ENCODE results near the gene FRMD4B.

FRMD4B gene

DNA sequence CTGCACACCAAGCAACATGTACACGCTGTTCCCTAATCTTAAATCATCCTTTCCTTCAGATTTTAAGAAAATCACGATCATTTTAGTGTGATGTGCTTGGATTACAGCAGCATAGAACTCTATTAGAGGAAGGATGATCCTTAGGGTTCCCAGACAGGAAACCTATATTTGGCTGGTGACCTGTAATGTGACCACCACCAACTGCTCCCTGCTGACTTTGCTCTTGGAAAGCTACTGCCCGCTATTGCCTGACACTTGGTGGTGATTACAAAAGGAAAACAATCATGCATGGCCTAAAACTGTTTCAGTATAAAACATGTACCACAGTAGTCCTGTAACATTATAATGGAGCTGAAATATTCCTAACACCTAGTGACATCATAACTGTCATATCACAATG lies 236.3 kb downstream of the FRMD4B start:
- Histone ChIP-seq H3K4me1 (peaks cover 0 to 10% (median 9%) of the 10 kb centered on the region in 10 experiments; a peak in 16 of 20 replicates), H3K9ac (no peak overlapping the region), H3K4me2 (no peak overlapping the region), H4K20me1 (no peaks in the 10 kb centered on the region), H3K9me3 (replicated peaks in 1 of 11) (no peaks in the 10 kb centered on the region), H3K4me3 (no peak overlapping the region), H3K36me3 (no peaks in the 10 kb centered on the region), H3K27ac (no peak overlapping the region), H3K27me3 (no peaks in the 10 kb centered on the region)
- TF ChIP-seq Cebpa-rat (IDR thresholded peaks at IDR 0.05) = no peak

DNA sequence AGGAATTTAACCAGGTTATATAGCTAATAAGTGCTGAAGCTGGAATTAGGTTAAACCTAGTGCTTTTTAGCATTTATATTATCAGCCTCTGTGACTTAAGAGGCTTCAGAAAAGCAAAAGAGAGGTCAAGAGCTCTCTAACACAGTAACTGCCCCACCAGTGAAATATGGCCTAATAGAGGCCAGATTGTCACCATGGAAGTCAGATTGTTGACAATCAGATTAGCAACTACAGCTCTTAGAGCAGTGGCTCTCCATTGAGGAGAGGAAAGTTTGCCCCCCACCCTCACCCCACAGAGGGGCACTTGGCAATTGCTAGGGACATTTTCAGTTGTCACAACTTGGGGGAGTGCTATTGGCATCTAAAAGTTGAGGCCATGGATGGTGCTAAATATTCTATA lies 240.2 kb downstream of the FRMD4B start:
- H3K4me2 ChIP-seq = no peak overlapping the region
- H3K4me1 ChIP-seq = peaks cover 0 to 12% (median 11%) of the 10 kb centered on the region in 10 experiments; a peak in 16 of 20 replicates
- no peaks in the 10 kb centered on the region for H3K36me3 ChIP-seq
- no peak overlapping the region for H3K4me3 ChIP-seq
- no peaks in the 10 kb centered on the region for H3K9me3 ChIP-seq (replicated peaks in 1 of 11)
- H3K27me3 ChIP-seq = no peaks in the 10 kb centered on the region
- H3K27ac ChIP-seq = no peak overlapping the region
- H3K9ac ChIP-seq = no peak overlapping the region
- H4K20me1 ChIP-seq = no peaks in the 10 kb centered on the region
- no peak for TF ChIP-seq Cebpa-rat (IDR thresholded peaks at IDR 0.05)

DNA sequence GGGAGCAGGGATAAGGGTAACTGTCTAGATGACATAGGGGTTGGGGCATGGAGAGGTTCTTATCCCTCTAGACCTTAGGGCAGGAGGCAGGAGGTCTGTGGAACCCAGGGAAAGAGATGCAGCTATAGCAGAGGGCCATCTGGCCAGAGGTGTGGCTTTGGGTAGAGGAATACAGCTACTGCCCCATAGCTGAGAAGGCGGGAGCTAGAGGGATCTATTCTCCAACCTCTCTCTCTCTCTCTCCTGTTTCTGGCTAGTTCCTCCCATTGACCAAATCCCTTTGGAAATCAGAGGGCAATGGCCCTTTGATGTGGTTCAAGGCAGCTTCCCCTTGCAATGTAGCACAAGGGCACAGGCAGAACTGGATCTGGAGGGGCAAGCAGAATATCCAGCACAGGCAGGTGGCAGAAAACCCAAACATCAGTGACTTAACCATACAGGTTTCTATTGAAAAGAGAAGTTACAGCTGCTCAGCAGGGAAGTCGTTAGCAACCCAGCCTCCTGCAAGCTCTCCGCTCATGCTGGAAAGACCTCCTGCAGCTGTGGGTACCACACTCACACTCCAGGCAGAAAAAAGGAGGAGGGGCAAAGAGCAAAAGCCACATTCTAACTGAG lies 241.2 kb downstream of the FRMD4B start:
- no peaks in the 10 kb centered on the region for H3K27me3 ChIP-seq
- no peaks in the 10 kb centered on the region for H3K9me3 ChIP-seq (replicated peaks in 1 of 11)
- peak overlapping the region in 9 of 11 experiments; percentile 2 to 40 (median 18); a peak in 8 of 22 replicates for H3K4me2 ChIP-seq
- H3K4me1 ChIP-seq = peaks cover 0 to 17% (median 12%) of the 10 kb centered on the region in 10 experiments; a peak in 16 of 20 replicates
- H4K20me1 ChIP-seq = no peaks in the 10 kb centered on the region
- H3K27ac ChIP-seq = no peak overlapping the region
- no peak overlapping the region for H3K4me3 ChIP-seq
- no peak overlapping the region for H3K9ac ChIP-seq
- TF ChIP-seq Cebpa-rat (IDR thresholded peaks at IDR 0.05) = no peak
- no peaks in the 10 kb centered on the region for H3K36me3 ChIP-seq

DNA sequence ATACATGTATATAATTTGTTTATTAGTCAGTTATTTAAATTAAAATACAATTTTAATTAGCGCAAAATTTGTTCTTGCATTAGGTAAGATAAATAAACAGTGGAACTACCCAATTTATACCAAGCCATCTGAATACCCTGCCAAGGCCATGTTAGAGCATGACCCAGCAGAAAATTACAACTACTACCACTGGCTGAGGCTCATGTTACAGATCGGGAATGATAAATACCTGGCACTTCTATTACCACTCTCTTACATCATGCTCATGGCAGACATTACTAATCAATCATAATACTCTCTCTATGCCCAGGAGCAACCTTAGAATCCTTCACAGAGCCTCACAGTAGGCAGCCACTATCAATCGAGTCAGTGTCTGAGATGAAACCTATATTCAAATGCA lies 242.3 kb downstream of the FRMD4B start:
- Histone ChIP-seq H3K27ac (no peak overlapping the region), H4K20me1 (no peaks in the 10 kb centered on the region), H3K9me3 (replicated peaks in 1 of 11) (no peaks in the 10 kb centered on the region), H3K4me2 (no peak overlapping the region), H3K27me3 (no peaks in the 10 kb centered on the region), H3K4me1 (peaks cover 0 to 17% (median 12%) of the 10 kb centered on the region in 10 experiments; a peak in 16 of 20 replicates), H3K9ac (no peak overlapping the region), H3K36me3 (no peaks in the 10 kb centered on the region), H3K4me3 (no peak overlapping the region)
- no peak for TF ChIP-seq Cebpa-rat (IDR thresholded peaks at IDR 0.05)

GRCh38 chr3:69142797-69143454 lies 243.0 kb downstream of the FRMD4B start:
- Histone ChIP-seq H3K4me2 (no peak overlapping the region), H3K4me1 (peaks cover 0 to 17% (median 12%) of the 10 kb centered on the region in 10 experiments; a peak in 16 of 20 replicates), H4K20me1 (no peaks in the 10 kb centered on the region), H3K9me3 (replicated peaks in 1 of 11) (no peaks in the 10 kb centered on the region), H3K4me3 (no peak overlapping the region), H3K36me3 (no peaks in the 10 kb centered on the region), H3K27ac (no peak overlapping the region), H3K9ac (no peak overlapping the region), H3K27me3 (no peaks in the 10 kb centered on the region)
- TF ChIP-seq Cebpa-rat (IDR thresholded peaks at IDR 0.05) = no peak

- H3K4me3 ChIP-seq = no peak overlapping the region
- no peak overlapping the region for H3K9ac ChIP-seq
- no peaks in the 10 kb centered on the region for H3K36me3 ChIP-seq
- no peak overlapping the region for H3K4me2 ChIP-seq
- no peak overlapping the region for H3K27ac ChIP-seq
- no peak for TF ChIP-seq Cebpa-rat (IDR thresholded peaks at IDR 0.05)
- no peaks in the 10 kb centered on the region for H3K9me3 ChIP-seq (replicated peaks in 1 of 11)
- no peaks in the 10 kb centered on the region for H4K20me1 ChIP-seq
- H3K4me1 ChIP-seq = peaks cover 0 to 17% (median 12%) of the 10 kb centered on the region in 10 experiments; a peak in 16 of 20 replicates
- no peaks in the 10 kb centered on the region for H3K27me3 ChIP-seq
Observed at GRCh38 chr3:69142090-69142489, 243.8 kb downstream of the FRMD4B start.

GRCh38 chr3:69141313-69141712 lies 244.6 kb downstream of the FRMD4B start:
- H3K4me1 ChIP-seq = peaks cover 0 to 17% (median 12%) of the 10 kb centered on the region in 10 experiments; a peak in 16 of 20 replicates
- H3K9ac ChIP-seq = no peak overlapping the region
- H3K27ac ChIP-seq = no peak overlapping the region
- no peak overlapping the region for H3K4me3 ChIP-seq
- TF ChIP-seq Cebpa-rat (IDR thresholded peaks at IDR 0.05) = no peak
- no peaks in the 10 kb centered on the region for H3K36me3 ChIP-seq
- no peaks in the 10 kb centered on the region for H3K27me3 ChIP-seq
- H3K4me2 ChIP-seq = no peak overlapping the region
- H3K9me3 ChIP-seq (replicated peaks in 1 of 11) = no peaks in the 10 kb centered on the region
- no peaks in the 10 kb centered on the region for H4K20me1 ChIP-seq

DNA sequence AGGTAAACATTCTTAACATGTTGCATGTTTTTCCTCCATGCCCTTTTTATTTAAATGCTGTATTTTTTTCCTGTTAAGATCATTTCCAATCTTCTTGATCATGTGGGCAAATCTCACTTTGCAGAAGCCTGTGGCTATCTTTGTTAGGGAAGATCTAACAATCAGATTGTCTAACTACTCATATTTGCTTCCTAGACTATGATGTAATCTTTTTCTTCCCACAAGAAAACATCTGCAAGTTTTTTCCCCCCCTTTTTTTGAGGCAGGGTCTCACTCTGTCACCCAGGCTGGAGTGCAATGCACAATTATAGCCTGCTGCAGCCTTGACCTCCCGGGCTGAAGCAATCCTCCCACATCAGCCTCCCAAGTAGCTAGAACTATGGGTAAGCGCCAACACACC lies 248.5 kb downstream of the FRMD4B start:
- H3K9me3 ChIP-seq (replicated peaks in 1 of 11) = peaks cover 0 to 6% (median 0%) of the 10 kb centered on the region in 11 experiments; a peak in 2 of 22 replicates
- H4K20me1 ChIP-seq = no peaks in the 10 kb centered on the region
- no peak overlapping the region for H3K4me3 ChIP-seq
- TF ChIP-seq Cebpa-rat (IDR thresholded peaks at IDR 0.05) = no peak
- no peak overlapping the region for H3K27ac ChIP-seq
- H3K4me1 ChIP-seq = 0 out of 20 replicates have a peak, but pooled peaks cover 0 to 5% (median 0%) of the 10 kb centered on the region in 10 experiments
- H3K4me2 ChIP-seq = no peak overlapping the region
- H3K36me3 ChIP-seq = no peaks in the 10 kb centered on the region
- no peaks in the 10 kb centered on the region for H3K27me3 ChIP-seq
- no peak overlapping the region for H3K9ac ChIP-seq

DNA sequence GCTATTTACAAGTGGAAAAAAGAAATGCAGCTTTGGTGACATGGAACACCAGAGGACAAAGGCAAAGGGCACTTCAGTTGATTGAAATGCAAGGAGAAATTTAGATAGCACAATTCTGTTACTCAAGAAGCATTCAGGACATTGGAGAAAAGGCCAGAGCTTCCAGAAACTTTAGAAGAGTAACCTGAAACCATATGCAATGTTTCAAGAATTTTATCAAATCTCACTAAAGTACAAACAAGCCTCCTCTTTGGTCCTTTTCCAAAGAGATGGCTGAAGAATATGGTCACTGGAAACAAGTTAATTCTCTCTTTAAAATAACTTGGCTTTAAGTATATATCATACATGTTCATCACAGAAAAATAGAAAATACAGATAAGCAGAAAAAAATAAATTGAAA lies 248.9 kb downstream of the FRMD4B start:
- no peak overlapping the region for H3K4me2 ChIP-seq

More for the DNA sequence above, 248.9 kb downstream of the FRMD4B start:
- TF ChIP-seq Cebpa-rat (IDR thresholded peaks at IDR 0.05) = no peak
- Histone ChIP-seq H3K36me3 (no peaks in the 10 kb centered on the region), H3K4me3 (no peak overlapping the region), H4K20me1 (no peaks in the 10 kb centered on the region), H3K9ac (no peak overlapping the region), H3K4me1 (0 out of 20 replicates have a peak, but pooled peaks cover 0 to 5% (median 0%) of the 10 kb centered on the region in 10 experiments), H3K27ac (no peak overlapping the region), H3K27me3 (no peaks in the 10 kb centered on the region), H3K9me3 (replicated peaks in 1 of 11) (peaks cover 0 to 7% (median 0%) of the 10 kb centered on the region in 11 experiments; a peak in 2 of 22 replicates)

Data from BLaER1 treated with 17β-estradiol and CSF1 and Interleukin-3, amounts not matched to agents 10 nM and 100 nM (cell line).